CD4-positive, CD25-positive, alpha-beta regulatory T cell (primary cell): ENCODE results near the gene SLU7. TPM values are rescaled to one million over a fixed set of nuclear protein-coding genes. Genes with fewer than 3 reads are reported as not detected.

ENCODE experiments used
- ATAC-seq, 2 donors: fragments of 150-1000 bp; cut with Tn5 transposase; one replicate each; pipeline ENCODE4 v1.10.0; 2021; ENCODE audit warnings: low read depth in 2 of 2, moderate number of reproducible peaks in 2 of 2, moderate library complexity in 1 of 2
- DNase-seq, 3 donors: peaks; one replicate each; pipeline versions ENCODE4 v3.0.0 to v3.0.0-alpha.2; 2012 to 2022; ENCODE audit warnings: mixed read lengths in 1 of 3
- H3K27ac ChIP-seq: one replicate; pipeline ENCODE4 v1.7.0; 2013; ENCODE audit warnings: mild to moderate bottlenecking, low read length; ENCODE audit not compliant: insufficient read depth, poor library complexity, severe bottlenecking
- H3K27me3 ChIP-seq: one replicate; pipeline ENCODE4 v1.7.0; 2013; ENCODE audit warnings: low read length; ENCODE audit not compliant: control insufficient read depth, insufficient read depth
- H3K36me3 ChIP-seq: one replicate; pipeline ENCODE4 v1.7.0; 2013; ENCODE audit warnings: mild to moderate bottlenecking, low read length, moderate library complexity; ENCODE audit not compliant: control insufficient read depth, insufficient read depth
- H3K4me1 ChIP-seq: 2 replicates; pipeline ENCODE4 v1.7.0; 2013; ENCODE audit warnings: mild to moderate bottlenecking, low read length; ENCODE audit not compliant: insufficient read depth, control insufficient read depth, poor library complexity, severe bottlenecking
- H3K4me3 ChIP-seq: one replicate; pipeline ENCODE4 v1.7.0; 2013; ENCODE audit warnings: low read depth, mild to moderate bottlenecking, low read length, moderate library complexity
- H3K9me3 ChIP-seq, 2 experiments: 1 replicate in 1 of 2; 2 replicates in 1 of 2; pipeline ENCODE4 v1.7.0; 2013; ENCODE audit warnings: low read length in 2 of 2, mild to moderate bottlenecking in 1 of 2, moderate library complexity in 1 of 2; ENCODE audit not compliant: control insufficient read depth in 2 of 2
- H3K27ac Mint-ChIP-seq, 3 donors: one replicate each; pipeline ENCODE4 v1.8.0; 2020 to 2022; ENCODE audit warnings: mild to moderate bottlenecking in 3 of 3, mixed read lengths in 3 of 3, moderate library complexity in 2 of 3
- H3K27me3 Mint-ChIP-seq: one replicate; pipeline ENCODE4 v1.8.0; 2022; ENCODE audit warnings: mild to moderate bottlenecking, mixed read lengths
- H3K36me3 Mint-ChIP-seq: one replicate; pipeline ENCODE4 v1.8.0; 2020; ENCODE audit warnings: mixed read lengths
- H3K4me1 Mint-ChIP-seq, 4 donors: one replicate each; pipeline ENCODE4 v1.8.0; 2020 to 2022; ENCODE audit warnings: mixed read lengths in 4 of 4, mild to moderate bottlenecking in 1 of 4
- H3K4me3 Mint-ChIP-seq, 4 donors: one replicate each; pipeline ENCODE4 v1.8.0; 2020 to 2022; ENCODE audit warnings: mild to moderate bottlenecking in 4 of 4, mixed read lengths in 4 of 4, moderate library complexity in 3 of 4
- H3K9me3 Mint-ChIP-seq, 7 donors: one replicate each; pipeline ENCODE4 v1.8.0; 2020 to 2022; ENCODE audit warnings: mixed read lengths in 7 of 7, mild to moderate bottlenecking in 3 of 7, moderate library complexity in 2 of 7
- polyA plus RNA-seq, 4 donors: library from polyadenylated mRNA; unstranded; fragments of 300-500 nt; fragmentation: Illumina TruSeq; gene quantifications; one replicate each; pipeline ENCODE4 v1.2.3, GENCODE V29; 2021
- total RNA-seq: library from RNA; stranded (reverse); gene quantifications from one replicate; pipeline ENCODE4 v1.2.3, GENCODE V29; 2022

SLU7 gene
- total and polyA plus RNA-seq, 5 donors from 2014 or later = 69.8 to 115 (median 103) TPM

DNA sequence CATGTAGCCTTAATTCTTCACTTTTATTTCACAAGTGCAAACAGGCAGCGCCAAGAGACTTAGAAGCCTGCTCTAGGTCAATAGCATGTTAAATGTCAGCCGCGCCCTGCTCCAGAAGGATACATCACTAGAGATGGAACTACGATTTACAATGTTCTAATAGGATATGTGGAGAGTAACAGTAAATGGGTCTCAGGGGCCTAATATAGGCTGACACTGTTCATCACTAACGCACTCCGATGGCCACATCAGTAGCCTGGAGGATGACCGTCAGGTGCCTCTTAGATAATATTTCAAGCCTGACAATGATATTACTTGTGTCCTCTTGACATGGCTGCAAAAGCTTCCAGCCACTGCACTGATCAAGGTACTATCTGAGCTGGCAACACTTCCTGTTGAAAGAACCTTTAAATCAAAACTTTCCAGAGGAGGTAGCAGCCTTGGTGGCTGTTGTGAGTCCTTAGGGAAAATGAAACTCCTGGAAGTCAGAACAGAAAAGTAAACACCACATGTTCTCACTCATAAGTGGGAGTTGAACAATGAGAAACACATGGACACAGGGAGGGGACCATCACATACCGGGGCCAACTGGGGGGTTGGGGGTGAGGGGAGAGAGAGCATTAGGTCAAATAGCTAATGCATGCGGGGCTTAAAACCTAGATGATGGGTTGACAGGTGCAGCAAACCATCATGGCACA, 37.7 kb upstream of the SLU7 start:
- Histone ChIP-seq H3K9me3 (no peaks in the 10 kb centered on the region), H3K27ac (no peak overlapping the region), H3K4me3 (no peak overlapping the region), H3K4me1 (peaks cover 4% of the 10 kb centered on the region), H3K27me3 (no peaks in the 10 kb centered on the region), H3K36me3 (no peaks in the 10 kb centered on the region)
- ATAC-seq (no peak), DNase-seq (no peak)
- H3K27me3 Mint-ChIP-seq = no peaks in the 10 kb centered on the region
- H3K27ac Mint-ChIP-seq = no peak overlapping the region
- no peak overlapping the region for H3K4me3 Mint-ChIP-seq
- no peaks in the 10 kb centered on the region for H3K36me3 Mint-ChIP-seq
- no peaks in the 10 kb centered on the region for H3K9me3 Mint-ChIP-seq
- peaks cover 16 to 58% (median 32%) of the 10 kb centered on the region in 4 donors for H3K4me1 Mint-ChIP-seq

DNA sequence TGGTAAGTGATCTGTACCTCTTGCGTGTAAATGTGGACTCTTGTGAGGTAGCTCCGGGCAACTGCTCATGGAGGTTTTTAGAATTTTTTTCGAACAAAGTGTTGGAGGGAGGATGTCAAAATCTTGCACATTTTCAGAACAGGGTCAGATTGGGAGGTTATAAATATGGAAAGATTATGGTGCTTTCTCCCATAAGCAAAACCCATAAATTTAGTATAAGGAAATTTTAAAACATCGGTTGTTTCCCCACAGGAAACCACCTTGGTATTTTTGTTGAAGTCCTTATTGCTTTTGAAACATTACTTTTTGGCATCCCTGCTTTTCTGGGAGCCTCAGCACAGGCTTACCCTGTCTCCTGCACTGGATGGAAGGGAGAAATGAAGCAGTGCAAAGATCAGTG, 36.7 kb upstream of the SLU7 start:
- Mint-ChIP-seq H3K4me1 (peaks cover 19 to 60% (median 30%) of the 10 kb centered on the region in 4 donors), H3K4me3 (no peak overlapping the region), H3K27me3 (no peaks in the 10 kb centered on the region), H3K9me3 (no peaks in the 10 kb centered on the region), H3K36me3 (no peaks in the 10 kb centered on the region), H3K27ac (no peak overlapping the region)
- Histone ChIP-seq H3K4me1 (peaks cover 8% of the 10 kb centered on the region), H3K36me3 (no peaks in the 10 kb centered on the region), H3K4me3 (no peak overlapping the region), H3K9me3 (no peaks in the 10 kb centered on the region), H3K27ac (no peak overlapping the region), H3K27me3 (no peaks in the 10 kb centered on the region)
- no peak for DNase-seq
- no peak for ATAC-seq

- no peak for ATAC-seq
- no peak overlapping the region for H3K27ac ChIP-seq
- H3K4me1 Mint-ChIP-seq = peaks cover 23 to 61% (median 37%) of the 10 kb centered on the region in 4 donors
- no peaks in the 10 kb centered on the region for H3K9me3 Mint-ChIP-seq
- H3K27ac Mint-ChIP-seq = no peak overlapping the region
- no peaks in the 10 kb centered on the region for H3K9me3 ChIP-seq
- H3K4me3 Mint-ChIP-seq = no peak overlapping the region
- DNase-seq = no peak
- H3K4me3 ChIP-seq = no peak overlapping the region
- H3K27me3 Mint-ChIP-seq = no peaks in the 10 kb centered on the region
- H3K36me3 Mint-ChIP-seq = no peaks in the 10 kb centered on the region
- H3K4me1 ChIP-seq = peaks cover 18% of the 10 kb centered on the region
- no peaks in the 10 kb centered on the region for H3K27me3 ChIP-seq
- H3K36me3 ChIP-seq = no peaks in the 10 kb centered on the region
These were observed 34.9 kb upstream of the SLU7 start for GRCh38 chr5:160453751-160454150.

GRCh38 chr5:160452795-160453194, 33.9 kb upstream of the SLU7 start:
- no peak overlapping the region for H3K27ac ChIP-seq
- Mint-ChIP-seq H3K9me3 (peaks cover 0 to under 1% (median 0%) of the 10 kb centered on the region in 7 donors), H3K4me3 (no peak overlapping the region), H3K36me3 (no peaks in the 10 kb centered on the region), H3K4me1 (peaks cover 23 to 60% (median 36%) of the 10 kb centered on the region in 4 donors), H3K27ac (peak overlapping the region in 2 of 3 donors; percentile 62 to 80), H3K27me3 (no peaks in the 10 kb centered on the region)
- no peaks in the 10 kb centered on the region for H3K36me3 ChIP-seq
- H3K4me1 ChIP-seq = peaks cover 18% of the 10 kb centered on the region
- no peaks in the 10 kb centered on the region for H3K9me3 ChIP-seq
- ATAC-seq (no peak), DNase-seq (no peak)
- H3K4me3 ChIP-seq = no peak overlapping the region
- H3K27me3 ChIP-seq = no peaks in the 10 kb centered on the region

GRCh38 chr5:160452036-160452435, 33.2 kb upstream of the SLU7 start:
- Histone ChIP-seq H3K27ac (no peak overlapping the region), H3K9me3 (no peaks in the 10 kb centered on the region), H3K4me3 (no peak overlapping the region), H3K4me1 (peaks cover 18% of the 10 kb centered on the region), H3K27me3 (no peaks in the 10 kb centered on the region), H3K36me3 (no peaks in the 10 kb centered on the region)
- Mint-ChIP-seq H3K27ac (peak overlapping the region; percentile 38 to 86 (median 62)), H3K27me3 (no peaks in the 10 kb centered on the region), H3K4me3 (no peak overlapping the region), H3K4me1 (peaks cover 23 to 60% (median 37%) of the 10 kb centered on the region in 4 donors), H3K36me3 (no peaks in the 10 kb centered on the region), H3K9me3 (peaks cover 0 to 3% (median 0%) of the 10 kb centered on the region in 7 donors)
- DNase-seq = no peak
- ATAC-seq = no peak

- Histone ChIP-seq H3K27me3 (no peaks in the 10 kb centered on the region), H3K4me3 (peak overlapping the region; percentile 71), H3K27ac (peak overlapping the region; percentile 36), H3K36me3 (no peaks in the 10 kb centered on the region), H3K9me3 (no peaks in the 10 kb centered on the region), H3K4me1 (peaks cover 18% of the 10 kb centered on the region)
- Mint-ChIP-seq H3K4me3 (peak overlapping the region in 2 of 4 donors; percentile 17 to 58), H3K9me3 (peaks cover 0 to 3% (median 0%) of the 10 kb centered on the region in 7 donors), H3K4me1 (peaks cover 23 to 55% (median 33%) of the 10 kb centered on the region in 4 donors), H3K27me3 (no peaks in the 10 kb centered on the region), H3K36me3 (no peaks in the 10 kb centered on the region), H3K27ac (peak overlapping the region; percentile 74 to 86 (median 75))
- peak in 1 of 2 donors; percentile 20 for ATAC-seq
- DNase-seq = no peak
These were observed 32.4 kb upstream of the SLU7 start for GRCh38 chr5:160451281-160451680.

DNA sequence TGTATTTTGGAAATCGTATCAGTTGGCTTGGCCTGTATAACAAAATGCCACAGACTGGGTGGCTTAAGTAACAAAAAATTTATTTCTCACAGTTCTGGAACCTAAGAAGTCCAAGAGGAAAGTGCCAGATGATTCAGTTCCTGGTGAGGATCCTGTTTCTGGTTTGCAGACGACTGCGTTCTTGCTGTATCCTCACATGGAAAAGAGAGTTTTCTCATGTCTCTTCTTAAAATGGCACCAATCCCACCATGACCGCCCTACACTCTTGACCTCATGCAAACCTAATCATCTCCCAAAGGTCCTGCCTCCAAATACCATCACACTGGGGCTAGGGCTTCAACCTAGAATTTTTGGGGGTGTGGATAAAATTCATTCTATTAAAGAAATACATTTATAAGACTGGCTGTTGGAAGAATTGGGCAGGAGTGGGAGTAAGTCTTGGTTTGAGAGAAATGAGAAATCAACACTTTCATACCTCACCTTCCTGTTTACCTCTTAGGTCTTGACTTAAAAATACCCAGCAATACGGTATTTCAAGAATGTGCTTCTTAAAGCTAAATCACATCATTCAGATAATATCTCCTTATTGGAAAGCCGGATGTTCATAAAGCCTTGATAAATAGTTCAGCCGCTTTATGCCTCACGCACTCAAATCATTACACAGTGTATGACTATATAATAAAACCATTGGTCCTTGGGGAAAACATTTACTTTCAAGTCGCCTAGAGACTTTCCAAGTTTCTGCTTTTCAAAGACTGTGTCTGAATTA, 31.5 kb upstream of the SLU7 start:
- Histone ChIP-seq H3K36me3 (no peaks in the 10 kb centered on the region), H3K27ac (peak overlapping the region; percentile 36), H3K27me3 (no peaks in the 10 kb centered on the region), H3K4me3 (peak overlapping the region; percentile 71), H3K4me1 (peaks cover 18% of the 10 kb centered on the region), H3K9me3 (no peaks in the 10 kb centered on the region)
- Mint-ChIP-seq H3K36me3 (no peaks in the 10 kb centered on the region), H3K9me3 (peaks cover 0 to 4% (median 0%) of the 10 kb centered on the region in 7 donors), H3K4me1 (peaks cover 25 to 54% (median 33%) of the 10 kb centered on the region in 4 donors), H3K27me3 (no peaks in the 10 kb centered on the region), H3K27ac (peak overlapping the region; percentile 72 to 88 (median 79)), H3K4me3 (peak overlapping the region; percentile 36 to 74 (median 46))
- DNase-seq (peak in 1 of 3 donors; percentile 68), ATAC-seq (peak; percentile 31 to 59)
